Measurements from ENCODE around the gene YAE1.

The YAE1 gene

DNA sequence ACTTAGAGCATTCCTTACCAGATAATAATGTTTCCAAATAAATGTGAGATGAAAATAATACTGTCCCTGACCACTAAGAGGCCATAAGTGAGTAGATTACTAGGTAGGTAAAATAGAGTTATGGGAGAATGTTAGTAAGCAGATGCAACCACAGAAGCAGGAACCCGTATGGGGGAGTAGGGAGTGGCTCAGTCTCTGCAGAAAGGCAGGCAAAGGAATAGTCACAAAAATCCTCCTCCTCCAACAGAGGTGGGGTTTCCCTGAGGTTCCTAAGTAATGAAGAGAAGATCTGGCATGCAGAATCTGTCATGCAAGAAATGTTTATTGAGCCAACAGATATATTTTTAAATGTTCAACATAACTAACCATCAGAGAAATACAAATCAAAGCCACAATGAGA, 9.0 kb upstream of the YAE1 start:
- DNase-seq: no peak

DNA sequence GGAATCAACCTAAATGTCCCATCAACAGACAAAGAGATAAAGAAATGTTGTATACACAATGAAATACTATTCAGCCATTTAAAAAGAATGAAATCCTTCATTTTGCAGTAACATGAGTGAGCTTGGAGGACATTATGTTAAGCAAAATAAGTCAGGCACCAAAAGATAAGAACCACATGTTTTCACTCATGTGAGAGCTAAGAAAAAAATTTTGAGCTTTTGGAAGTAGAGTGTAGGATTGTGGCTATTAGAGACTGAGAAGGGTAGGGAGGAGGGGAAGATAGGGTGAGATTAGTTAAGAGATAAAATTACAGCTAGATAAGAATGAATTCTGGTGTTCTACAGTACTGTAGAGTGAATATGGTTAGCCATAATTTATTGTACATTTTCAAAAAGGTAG, 8.3 kb upstream of the YAE1 start:
- DNase-seq: no peak

DNA sequence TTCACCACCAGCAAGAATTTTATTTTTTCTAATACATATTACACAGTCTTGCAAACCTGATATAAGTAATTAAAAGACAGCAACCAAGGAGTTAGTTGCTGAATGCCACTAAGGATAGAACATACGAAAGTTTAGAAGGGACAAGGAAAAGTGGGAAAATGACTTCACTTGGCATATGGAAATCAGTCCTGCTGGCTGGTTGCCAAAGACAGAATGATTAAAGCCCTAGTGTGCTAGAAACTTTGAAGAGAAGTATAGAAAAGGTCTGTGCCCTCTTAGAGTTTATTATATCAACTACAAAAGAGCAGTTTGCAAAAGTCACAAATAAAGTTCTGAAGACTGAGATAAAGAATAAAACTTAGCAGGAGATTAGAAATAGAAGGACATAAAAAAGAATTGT, 5.8 kb upstream of the YAE1 start:
- no peak for DNase-seq

DNA sequence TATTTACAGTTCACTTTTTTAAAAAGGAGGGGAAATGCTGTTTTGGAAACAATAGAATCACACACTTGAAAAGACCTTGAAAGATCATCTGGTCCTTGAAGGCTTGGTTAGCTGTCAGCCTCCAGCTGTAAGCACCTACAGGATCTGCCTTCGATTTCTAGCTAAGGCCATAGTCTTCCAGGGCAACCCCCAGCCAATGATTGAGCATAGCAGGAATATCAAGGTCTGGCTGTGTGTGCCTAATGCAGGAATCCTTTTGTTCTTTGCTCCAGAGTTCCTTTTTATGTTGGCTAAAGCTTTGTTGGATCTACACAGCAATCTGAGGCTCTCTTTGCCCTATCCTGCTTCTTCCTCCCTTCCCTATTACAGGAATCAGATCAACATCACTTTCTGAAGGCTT, 5.2 kb upstream of the YAE1 start:
- no peak for DNase-seq

DNA sequence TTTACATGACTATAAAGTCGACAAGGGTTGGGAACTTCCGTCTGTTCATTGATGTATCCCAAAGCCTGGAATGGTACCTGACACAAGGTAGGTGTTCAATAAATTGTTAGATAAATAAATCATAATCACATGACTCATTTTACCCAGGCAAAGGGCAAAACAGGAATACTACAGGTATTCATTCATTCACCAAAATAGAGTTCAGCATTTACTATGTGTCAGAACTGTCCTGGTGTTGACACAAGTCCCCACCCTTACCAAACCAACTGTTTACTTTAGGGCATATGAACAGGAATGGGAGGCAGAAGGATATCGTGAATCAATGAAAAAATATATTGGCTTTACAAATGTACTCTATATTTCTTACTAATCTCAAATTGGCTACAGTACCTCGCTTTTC, 666 bp upstream of the YAE1 start:
- DNase-seq: no peak

DNA sequence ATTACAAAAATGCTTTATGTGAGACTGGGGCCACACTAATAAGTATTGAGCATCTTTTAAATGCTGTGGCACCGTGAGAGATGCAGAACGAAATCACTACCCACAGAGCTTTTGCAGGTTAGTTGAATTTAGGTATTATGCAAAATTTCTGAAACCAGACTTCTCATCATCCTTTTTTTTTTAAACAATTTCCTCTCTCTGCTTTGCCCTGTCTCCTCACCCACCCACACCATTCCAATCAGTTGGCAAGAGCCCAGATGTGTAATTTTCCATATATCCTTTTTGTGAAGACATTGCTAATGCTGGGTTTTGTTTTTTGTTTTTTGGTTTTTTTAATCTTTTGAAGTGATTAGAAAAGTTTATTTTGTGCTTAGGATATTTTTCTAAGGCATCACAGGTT, 1.1 kb downstream of the YAE1 start:
- no peak for DNase-seq

DNA sequence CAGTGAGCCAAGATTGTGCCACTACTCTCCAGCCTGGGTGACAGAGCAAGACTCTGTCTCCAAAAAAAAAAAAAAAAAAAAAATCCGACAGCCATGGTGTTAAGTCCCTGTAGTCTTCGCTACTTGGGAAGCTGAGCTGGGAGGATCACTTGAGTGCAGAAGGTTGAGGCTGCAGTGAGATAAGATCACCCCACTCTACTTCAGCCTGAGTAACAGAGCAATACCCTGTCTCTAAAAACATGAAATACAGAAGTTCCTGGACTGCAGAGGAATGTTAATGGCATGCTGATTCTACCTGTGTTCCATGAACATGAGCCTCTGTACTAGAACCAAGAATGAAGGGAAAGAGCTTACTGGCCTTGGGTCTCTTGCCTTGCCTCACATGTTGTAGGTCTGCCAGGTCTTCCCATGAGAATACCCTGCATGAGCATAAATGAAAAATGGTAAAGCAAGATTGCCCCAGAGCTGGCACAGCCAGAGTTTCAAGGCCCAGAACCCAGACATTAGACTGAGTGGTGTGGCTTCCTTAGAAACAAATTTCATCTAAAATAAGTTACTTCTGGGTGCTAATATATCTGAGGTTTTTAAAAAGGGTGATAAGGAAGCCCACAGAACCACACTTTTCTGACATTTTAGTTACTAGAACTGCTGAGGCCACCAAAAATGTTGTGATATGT, 8.6 kb downstream of the YAE1 start:
- DNase-seq: no peak

DNA sequence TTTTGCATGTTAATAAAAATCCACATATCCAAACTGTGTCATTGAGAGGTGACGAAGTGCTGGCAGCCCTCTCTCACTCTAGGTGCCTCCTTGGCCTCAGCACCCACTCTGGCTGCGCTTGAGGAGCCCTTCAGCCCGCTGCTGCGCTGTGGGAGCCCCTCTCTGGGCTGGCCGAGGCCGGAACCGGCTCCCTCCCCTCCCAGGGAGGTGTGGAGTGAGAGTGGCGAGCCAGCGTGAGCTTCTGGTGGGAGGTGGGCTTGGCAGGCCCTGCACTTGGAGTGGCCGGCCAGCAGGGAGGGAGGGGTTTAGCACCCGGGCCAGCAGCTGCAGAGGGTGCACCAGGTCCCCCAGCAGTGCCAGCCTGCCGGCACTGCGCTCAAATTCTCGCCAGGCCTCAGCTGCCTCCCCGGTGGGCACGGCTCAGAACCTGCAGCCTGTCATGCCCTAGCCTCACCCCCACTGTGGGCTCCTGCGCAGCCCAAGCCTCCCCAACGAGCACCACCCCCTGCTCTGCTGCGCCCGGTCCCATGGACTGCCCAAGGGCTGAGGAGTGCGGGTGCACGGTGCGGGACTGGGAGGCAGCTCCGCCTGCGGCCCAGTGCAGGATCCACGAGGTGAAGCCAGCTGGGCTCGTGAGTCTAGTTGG, 11.1 kb downstream of the YAE1 start:
- DNase-seq: no peak

DNA sequence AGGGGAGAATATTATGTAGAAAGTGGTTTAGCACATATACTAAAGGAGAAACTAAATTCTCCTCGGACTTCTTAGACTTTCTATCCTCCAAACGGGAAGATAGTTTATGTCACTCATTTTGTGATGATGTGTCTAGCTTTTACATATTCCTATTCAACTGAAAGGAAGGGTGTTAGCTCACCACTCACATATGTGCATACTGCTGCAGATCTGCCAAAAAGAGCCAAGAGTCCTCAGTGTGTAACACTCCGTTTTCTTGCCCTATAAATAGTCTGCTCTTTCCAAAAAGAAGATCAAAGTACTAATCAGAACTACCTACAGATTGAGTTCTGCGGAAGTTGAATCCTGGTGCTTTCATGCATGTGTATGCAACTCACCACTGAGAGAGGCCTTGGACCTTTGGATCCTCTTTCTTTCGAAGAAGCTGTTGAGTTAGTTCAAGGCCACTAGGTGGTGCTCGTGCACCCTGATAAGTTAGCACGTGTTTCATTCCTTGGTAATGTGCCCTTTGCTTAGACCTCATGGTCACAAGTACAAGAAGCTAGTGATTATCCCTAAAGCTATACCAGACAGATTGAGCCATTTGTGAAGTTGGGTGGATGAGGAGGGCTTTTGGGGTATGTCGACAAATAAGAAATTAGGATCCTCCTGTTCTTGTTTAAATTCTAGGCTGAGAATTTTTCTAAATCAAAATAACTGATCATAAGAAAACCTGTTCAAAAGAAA, 14.1 kb downstream of the YAE1 start:
- DNase-seq: peak; percentile 9

DNA sequence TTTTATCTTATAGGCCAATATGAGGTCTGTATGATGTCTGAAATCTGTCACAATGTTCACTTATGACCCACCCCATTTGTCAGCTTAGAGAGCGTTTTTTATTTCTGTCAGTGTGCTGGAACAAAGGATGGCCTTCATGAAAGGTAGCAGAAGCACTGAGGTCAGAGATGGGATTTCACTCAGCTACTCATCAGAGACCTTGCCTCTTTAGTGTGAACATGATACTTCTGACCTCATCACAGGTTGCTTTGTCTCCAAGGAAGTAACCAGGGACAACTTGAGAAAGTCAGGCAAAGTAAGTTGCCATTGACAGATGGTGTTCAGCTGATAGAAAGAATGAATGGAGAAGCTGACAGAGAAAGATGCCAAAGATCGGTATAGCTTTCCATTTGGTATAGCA, 16.3 kb downstream of the YAE1 start:
- DNase-seq: no peak

DNA sequence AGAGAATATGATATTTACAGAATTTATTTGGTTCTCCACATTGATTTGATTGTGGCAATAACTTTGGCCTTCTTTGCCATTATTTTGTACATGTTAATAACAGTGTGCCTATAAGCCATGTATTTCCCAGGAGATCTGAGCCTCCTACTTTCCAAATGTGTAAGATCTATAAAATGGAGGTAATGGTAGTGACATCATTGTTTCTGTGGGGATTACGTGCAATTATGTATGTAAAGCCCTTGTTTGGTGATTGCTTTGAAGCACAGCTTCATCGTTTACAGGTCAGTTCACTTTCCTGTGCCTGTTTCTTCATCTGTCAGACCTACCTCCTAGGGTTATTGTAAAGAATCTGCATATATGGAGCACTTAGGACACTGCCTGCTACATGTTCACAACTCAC, 17.3 kb downstream of the YAE1 start:
- DNase-seq: no peak

DNA sequence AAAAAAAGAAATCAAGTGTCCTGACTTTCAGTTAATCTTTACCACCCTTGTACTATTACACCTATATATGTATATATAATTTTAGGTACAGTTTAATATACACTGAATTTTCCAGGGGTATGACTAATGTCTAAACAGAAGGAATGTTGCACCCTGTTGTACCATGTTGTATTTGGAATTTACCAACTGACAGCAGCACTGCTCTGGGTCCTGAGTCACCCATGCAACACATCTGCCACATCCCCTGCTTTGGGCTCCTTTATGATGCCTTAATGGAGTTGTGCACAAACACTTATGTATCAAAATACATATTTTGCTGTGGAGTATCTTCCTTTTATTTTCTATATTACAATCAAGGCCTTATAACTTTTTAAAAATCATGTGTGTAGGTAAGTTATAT, 21.2 kb downstream of the YAE1 start:
- no peak for DNase-seq

DNA sequence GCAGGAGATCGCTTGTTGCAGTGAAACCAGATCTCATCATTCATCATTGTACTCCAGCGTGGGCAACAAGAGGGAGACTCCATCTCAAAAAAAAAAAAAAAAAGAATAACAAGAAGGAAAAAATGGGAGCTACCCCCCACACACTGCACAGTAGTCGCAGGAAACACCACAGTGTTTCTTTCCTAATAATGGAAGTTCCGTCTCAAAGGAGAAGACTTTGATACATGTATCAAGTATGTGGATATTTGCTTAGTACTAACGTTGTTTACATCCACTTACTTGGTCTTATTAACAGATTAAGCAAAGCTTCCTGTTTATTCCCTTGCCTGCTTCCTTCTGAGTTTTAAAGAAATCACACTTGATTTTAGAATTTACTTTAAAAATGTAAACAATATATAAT, 22.2 kb downstream of the YAE1 start:
- no peak for DNase-seq

DNA sequence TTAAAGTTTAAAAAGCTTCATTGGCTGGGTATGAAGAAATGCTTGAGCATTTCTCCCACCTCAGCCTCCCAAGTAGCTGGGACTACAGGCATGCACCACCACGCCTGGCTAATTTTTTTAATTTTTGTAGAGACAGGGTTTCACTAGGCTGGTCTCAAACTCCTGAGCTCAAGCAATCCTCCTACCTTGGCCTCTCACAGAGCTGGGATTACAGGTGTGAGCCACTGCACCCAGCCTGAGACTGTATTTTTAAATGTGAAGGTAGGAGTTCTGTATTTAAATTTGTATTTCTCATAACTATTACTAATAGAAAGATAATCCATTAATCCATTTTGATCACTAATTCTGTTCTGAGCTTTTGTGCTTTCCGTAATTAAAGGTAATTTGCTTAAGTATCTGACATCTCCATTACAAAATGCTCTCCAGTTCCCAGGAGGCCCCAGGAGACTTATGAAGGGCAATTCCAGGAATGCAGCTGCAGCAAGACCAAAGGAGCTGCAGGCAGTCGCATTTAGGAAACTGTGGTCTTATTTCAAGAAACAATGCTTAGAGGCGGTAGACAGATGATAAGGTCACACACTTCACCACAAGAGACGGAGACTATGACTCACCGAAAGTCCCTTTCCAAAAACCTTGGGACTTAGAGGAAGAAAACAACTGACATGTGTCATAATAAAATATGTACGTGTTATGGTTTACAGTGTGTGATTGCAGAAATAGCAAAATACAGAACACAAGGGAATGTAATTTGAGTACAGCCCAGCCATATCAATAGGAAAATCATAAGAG, 23.3 kb downstream of the YAE1 start:
- DNase-seq: no peak

DNA sequence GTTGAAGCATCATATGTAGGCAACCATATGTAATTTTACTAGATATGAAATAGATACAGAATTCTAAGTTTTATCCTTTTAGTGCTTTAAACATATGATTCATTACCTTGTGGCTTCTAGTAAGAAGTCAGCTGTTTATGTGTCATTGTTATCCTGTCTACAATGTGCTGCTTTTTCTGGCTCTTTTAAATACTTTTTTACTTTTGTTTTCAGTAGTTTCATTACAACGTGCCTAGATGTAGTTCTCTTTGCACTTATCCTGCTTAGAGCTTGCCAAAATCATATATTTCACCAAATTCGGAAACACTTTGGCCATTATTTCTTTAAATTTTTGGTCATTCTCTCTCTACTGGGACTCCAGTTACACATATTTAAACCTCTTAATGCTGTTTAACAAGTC, 26.4 kb downstream of the YAE1 start:
- DNase-seq: no peak

DNA sequence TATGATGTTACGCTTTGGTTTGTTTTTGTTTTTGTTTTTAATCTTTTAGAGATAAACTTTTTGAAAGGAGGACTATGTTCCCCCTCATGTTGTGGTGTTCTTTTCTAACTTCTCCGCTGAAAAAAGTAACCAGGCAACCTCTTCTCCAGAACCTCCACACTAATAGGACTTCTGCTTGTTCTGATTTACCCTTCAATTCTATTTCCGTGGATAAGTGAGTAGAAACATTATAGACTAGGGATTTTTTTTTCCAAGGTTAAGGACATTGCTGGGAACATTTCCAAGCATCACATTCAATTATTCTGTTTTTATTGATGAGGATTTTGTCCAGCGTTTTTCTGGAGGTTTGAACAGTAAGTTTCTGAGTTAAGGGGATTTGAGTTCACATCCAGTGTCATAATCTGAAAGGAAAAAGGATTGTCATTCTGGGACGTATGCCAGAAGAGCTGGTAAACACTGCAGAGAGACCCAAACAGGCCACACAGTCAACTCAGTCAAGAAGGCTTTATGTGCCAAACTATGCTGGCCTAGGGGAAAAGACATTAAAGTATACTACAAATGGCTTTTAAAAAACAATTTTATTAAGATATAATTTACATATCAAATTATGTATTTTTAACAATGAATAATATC, 28.9 kb downstream of the YAE1 start:
- no peak for DNase-seq

DNA sequence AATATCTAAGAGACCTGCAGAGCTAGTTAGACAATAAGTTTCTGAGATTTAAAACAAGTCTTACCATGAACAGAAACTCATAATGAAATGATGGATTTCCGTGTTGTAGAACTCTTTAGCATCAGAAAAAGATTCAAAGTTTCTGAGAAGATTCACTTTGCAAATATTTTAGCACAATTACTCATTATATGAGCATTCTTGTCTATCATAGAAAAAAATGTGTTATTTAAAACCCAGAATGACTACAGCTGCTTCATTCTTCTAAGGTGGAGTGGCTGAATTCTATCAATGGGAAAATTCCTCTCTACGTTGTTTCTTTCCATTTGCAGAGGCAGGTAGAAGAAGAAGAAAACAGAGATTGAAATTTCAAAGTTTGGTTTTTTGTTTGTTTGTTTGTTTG, 36.1 kb downstream of the YAE1 start:
- DNase-seq: no peak

DNA sequence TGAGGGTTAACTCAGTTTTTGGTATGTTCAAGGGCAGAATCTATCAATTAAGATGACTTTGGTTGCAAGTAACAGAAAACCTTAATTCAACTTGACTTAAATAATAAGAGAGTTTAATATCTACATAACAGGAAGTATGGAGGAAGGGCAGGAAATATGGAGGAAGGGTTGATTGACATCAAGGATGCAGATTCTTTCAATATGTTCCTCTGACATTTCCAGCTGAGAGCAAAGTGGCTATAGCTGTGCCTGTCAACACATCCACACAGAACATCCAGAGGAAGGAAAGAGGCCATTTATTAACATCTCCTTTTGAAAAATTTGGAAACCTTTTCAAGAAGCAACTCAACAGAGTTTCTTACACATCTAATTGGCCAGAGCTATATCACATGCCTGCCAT, 37.7 kb downstream of the YAE1 start:
- DNase-seq: no peak

DNA sequence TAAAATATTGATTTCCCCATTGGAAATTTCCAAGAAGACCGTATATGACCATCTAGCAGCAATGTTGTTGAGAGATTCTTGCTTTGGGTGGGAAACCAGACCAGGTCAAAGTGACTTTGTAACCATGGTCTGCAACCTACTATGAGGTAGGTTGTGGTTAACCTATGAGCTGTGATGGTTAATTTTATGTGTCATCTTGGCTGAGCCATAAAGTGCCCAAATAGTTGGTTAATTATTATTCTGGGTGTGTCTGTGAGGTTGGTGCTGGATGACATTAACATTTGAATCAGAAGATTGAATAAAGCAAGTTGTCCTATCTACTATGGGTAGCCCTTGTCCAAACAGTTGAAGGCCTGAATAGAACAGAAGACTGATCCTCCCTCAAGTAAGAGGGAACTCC, 38.9 kb downstream of the YAE1 start:
- DNase-seq: no peak

DNA sequence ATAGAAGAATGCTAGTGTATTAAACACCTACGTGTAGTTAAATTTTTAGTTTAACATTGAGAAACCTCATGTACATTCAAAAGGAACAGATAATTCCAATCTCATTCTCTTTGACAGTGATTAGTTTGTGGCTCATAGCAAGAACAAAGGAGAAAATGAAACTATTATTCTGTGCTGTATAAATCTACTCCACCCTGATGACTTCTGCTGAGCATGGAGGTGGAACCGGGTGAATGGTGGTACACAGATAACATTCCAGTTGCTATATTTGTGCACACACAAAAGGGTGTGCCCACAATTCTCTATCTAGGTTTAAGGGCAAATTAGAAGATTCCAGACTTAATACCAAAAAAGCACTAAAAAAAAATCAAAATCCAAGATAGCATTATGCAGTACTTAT, 40.1 kb downstream of the YAE1 start:
- no peak for DNase-seq

DNA sequence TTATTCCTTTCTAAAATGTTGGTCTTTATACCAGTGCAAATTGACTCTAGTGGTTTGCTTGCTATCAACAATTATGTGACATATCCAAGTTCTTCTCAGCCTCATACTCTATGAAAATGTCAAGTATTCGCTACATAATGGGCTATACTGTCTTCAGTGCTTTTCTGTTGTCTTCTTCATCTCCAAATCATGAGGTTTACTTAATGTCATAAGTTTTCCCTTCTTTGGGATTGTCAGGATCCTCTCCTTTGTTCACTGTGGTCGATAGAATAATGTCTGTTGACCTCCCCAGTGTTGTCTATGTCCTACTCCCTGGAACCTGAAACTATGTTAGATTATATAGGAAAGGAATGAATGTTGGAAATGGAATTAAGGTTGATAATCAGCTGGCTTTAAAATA, 40.7 kb downstream of the YAE1 start:
- no peak for DNase-seq

DNA sequence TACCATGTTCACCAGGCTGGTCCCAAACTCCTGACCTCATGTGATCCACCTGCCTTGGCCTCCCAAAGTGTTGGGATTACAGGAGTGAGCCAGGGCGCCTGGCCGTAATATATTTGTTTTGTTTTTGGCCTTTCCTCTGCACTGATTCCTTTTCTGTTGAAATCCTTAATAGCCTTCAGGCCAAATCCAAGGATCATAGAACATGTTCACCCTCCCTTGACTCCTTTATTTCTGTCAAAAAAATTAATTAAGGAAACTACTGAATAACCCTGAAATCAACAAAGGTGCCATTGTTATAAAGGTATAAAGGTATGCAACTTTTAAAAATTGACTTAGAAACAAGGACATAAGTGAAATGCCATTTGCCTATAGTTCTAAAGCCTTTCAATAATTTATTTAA, 41.7 kb downstream of the YAE1 start:
- DNase-seq: no peak

DNA sequence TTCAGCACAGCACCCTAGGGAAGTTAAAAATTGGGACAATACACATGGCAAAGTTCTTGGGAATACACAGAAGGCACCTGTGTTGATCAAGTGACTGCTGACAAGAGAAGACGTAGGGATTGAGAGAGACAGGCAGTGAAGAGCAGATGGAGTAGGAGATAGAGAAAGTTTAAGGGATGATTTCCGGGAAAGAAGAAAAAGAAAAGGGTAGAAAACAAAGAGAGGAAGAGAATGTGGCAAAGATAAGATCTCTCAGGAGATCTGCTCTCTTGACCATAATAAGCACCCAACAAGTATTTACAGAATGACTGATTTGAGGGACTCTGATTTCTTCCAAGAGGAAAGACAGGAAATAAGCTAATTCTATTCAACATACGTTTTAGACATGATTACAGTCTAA, 42.1 kb downstream of the YAE1 start:
- DNase-seq: no peak

All from NCI-H187 treated with DMSO at 0.1 percent for 48 hours (cell line).